AG10803 (cell line): ENCODE results near the gene FGF18.
A peak's percentile ranks its signal among the peaks of the same experiment; 100 is the strongest.
"Not testable (repeated sequence)": the region's sequence is repeated elsewhere in the genome, so short reads cannot be mapped to it uniquely, and the experiment has no call there.

Source experiments
- DNase-seq: peaks from one replicate; pipeline ENCODE4 v3.0.0; 2010; ENCODE audit warnings: low read depth
- H3K4me3 ChIP-seq: 2 replicates; pipeline ENCODE4 v1.5.1; 2011; ENCODE audit warnings: mild to moderate bottlenecking, low read length, control low read depth
- CTCF ChIP-seq: conservative IDR thresholded peaks from 2 replicates; pipeline ENCODE4 v1.5.1; 2011; ENCODE audit warnings: mild to moderate bottlenecking, low read length, control low read depth, inconsistent platforms

The FGF18 gene

GRCh38 chr5:171405615-171406014 lies 13.8 kb upstream of the FGF18 start:
- H3K4me3 ChIP-seq, result no peak overlapping the region
- peak; percentile 60 for TF ChIP-seq CTCF
- peak; percentile 42 for DNase-seq

- DNase-seq, result no peak
- no peak overlapping the region for H3K4me3 ChIP-seq
- TF ChIP-seq CTCF, result no peak
These were observed 12.2 kb upstream of the FGF18 start for GRCh38 chr5:171407234-171407633.

- no peak for TF ChIP-seq CTCF
- DNase-seq, result no peak
- H3K4me3 ChIP-seq, result no peak overlapping the region
These were observed 10.0 kb upstream of the FGF18 start for GRCh38 chr5:171409164-171410136.

GRCh38 chr5:171410181-171410580 lies 9.3 kb upstream of the FGF18 start:
- no peak for DNase-seq
- no peak for TF ChIP-seq CTCF
- H3K4me3 ChIP-seq, result no peak overlapping the region

GRCh38 chr5:171412186-171412585 lies 7.3 kb upstream of the FGF18 start:
- TF ChIP-seq CTCF, result no peak
- no peak overlapping the region for H3K4me3 ChIP-seq
- no peak for DNase-seq

GRCh38 chr5:171413153-171413910 lies 6.1 kb upstream of the FGF18 start:
- DNase-seq, result no peak
- H3K4me3 ChIP-seq, result no peak overlapping the region
- no peak for TF ChIP-seq CTCF

GRCh38 chr5:171413993-171414392 lies 5.5 kb upstream of the FGF18 start:
- DNase-seq, H3K4me3 ChIP-seq: not testable (repeated sequence)
